Smooth muscle cell (in vitro differentiated cells): ENCODE data around the gene EIF4H. TPM values are rescaled to one million over a fixed set of nuclear protein-coding genes. Genes with fewer than 3 reads are reported as not detected.

Source experiments
- DNase-seq: peaks from one replicate; lab custom pipeline; 2025; ENCODE audit not compliant: unreplicated experiment; lab: John Stamatoyannopoulos, UW
- H2AFZ ChIP-seq: fragments of 200-600 bp; sonication (generic); 2 replicates; pipeline ENCODE4 v1.6.0; 2016; ENCODE audit warnings: antibody characterized with exemption, low read depth, mild to moderate bottlenecking
- H3F3A ChIP-seq: fragments of 200-600 bp; sonication (generic); 2 replicates; pipeline ENCODE4 v1.6.0; 2017; ENCODE audit warnings: antibody characterized with exemption, low read depth
- H3K27ac ChIP-seq: fragments of 200-600 bp; sonication (generic); 2 replicates; pipeline ENCODE4 v1.5.1; 2016; ENCODE audit warnings: low read depth, mild to moderate bottlenecking
- H3K27me3 ChIP-seq: fragments of 200-600 bp; sonication (generic); 2 replicates; pipeline ENCODE4 v1.6.1; 2016; ENCODE audit warnings: low read depth, mild to moderate bottlenecking
- H3K36me3 ChIP-seq: fragments of 200-600 bp; sonication (generic); 2 replicates; pipeline ENCODE4 v1.5.1; 2016; ENCODE audit warnings: low read depth
- H3K4me1 ChIP-seq: fragments of 200-600 bp; sonication (generic); 2 replicates; pipeline ENCODE4 v1.5.1; 2016; ENCODE audit warnings: low read depth
- H3K4me2 ChIP-seq: fragments of 200-600 bp; sonication (generic); 2 replicates; pipeline ENCODE4 v1.6.0; 2016; ENCODE audit warnings: mild to moderate bottlenecking
- H3K4me3 ChIP-seq: fragments of 200-600 bp; sonication (generic); 2 replicates; pipeline ENCODE4 v1.5.1; 2016; ENCODE audit warnings: mild to moderate bottlenecking
- H3K79me2 ChIP-seq: fragments of 200-600 bp; sonication (generic); 2 replicates; pipeline ENCODE4 v1.6.0; 2016; ENCODE audit warnings: low read depth, mild to moderate bottlenecking
- H3K9ac ChIP-seq: fragments of 200-600 bp; sonication (generic); 2 replicates; pipeline ENCODE4 v1.6.0; 2016; ENCODE audit warnings: low read depth
- H3K9me3 ChIP-seq: fragments of 200-600 bp; sonication (generic); replicated peaks from 2 replicates; pipeline ENCODE4 v1.5.1; 2016; ENCODE audit warnings: low read depth
- H4K20me1 ChIP-seq: fragments of 200-600 bp; sonication (generic); 2 replicates; pipeline ENCODE4 v1.6.0; 2016; ENCODE audit warnings: low read depth
- WGBS: methylation state at CpG from one replicate; pipeline ENCODE4 v1.1.7; 2016; ENCODE audit warnings: low lambda C conversion rate; 5-methylcytosine and 5-hydroxymethylcytosine counted together
- polyA plus RNA-seq: library from polyadenylated mRNA; unstranded; fragments of >200 nt; fragmentation: Nextera tagmentation; extraction: Ambion mirVana; gene quantifications from 2 replicates; pipeline ENCODE4 v1.2.1, GENCODE V29; 2016
- total RNA-seq: library from RNA; depleted of rRNA; stranded (reverse); fragments of >200 nt; gene quantifications from 2 replicates; pipeline ENCODE4 v1.2.3, GENCODE V29; 2014
- TF ChIP-seq, protein P1 (sequence below): fragments of 200-600 bp; sonication (generic); IDR thresholded peaks from 2 replicates; pipeline ENCODE4 v1.5.1; 2017; ENCODE audit warnings: borderline replicate concordance, mild to moderate bottlenecking, antibody characterized with exemption; ENCODE audit not compliant: insufficient read depth, poor library complexity, severe bottlenecking

EIF4H gene
- total and polyA plus RNA-seq, 2 experiments from 2014 or later: 168 to 222 TPM

DNA sequence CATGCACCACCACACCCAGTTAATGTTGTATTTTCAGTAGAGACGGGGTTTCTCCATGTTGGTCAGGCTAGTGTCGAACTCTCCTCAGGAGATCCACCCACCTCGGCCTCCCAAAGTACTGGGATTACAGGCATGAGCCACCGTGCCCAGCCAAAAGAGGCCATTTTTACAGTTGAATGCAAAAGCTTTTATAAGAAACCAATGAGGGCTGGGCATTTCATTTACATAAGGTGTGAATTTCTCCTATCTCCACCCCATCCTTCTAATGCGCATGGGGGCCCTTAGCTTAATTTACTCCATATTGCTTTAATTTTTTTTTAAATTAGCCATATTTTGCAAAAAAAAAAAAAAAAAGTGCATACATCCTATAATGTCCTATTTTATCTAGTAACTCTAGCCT is 25.1 kb upstream of the EIF4H start:
- 89% methylated on average over 5 of the region's 5 CpGs for WGBS
- Histone ChIP-seq H3K27ac (no peak overlapping the region), H3K9ac (no peak overlapping the region), H3K9me3 (no peaks in the 10 kb centered on the region), H2AFZ (no peak overlapping the region), H3K79me2 (no peaks in the 10 kb centered on the region), H3F3A (no peaks in the 10 kb centered on the region), H3K4me2 (no peak overlapping the region), H3K4me1 (no peaks in the 10 kb centered on the region), H4K20me1 (no peaks in the 10 kb centered on the region), H3K27me3 (no peaks in the 10 kb centered on the region), H3K4me3 (no peak overlapping the region), H3K36me3 (no peaks in the 10 kb centered on the region)
- TF ChIP-seq, protein P1, sequence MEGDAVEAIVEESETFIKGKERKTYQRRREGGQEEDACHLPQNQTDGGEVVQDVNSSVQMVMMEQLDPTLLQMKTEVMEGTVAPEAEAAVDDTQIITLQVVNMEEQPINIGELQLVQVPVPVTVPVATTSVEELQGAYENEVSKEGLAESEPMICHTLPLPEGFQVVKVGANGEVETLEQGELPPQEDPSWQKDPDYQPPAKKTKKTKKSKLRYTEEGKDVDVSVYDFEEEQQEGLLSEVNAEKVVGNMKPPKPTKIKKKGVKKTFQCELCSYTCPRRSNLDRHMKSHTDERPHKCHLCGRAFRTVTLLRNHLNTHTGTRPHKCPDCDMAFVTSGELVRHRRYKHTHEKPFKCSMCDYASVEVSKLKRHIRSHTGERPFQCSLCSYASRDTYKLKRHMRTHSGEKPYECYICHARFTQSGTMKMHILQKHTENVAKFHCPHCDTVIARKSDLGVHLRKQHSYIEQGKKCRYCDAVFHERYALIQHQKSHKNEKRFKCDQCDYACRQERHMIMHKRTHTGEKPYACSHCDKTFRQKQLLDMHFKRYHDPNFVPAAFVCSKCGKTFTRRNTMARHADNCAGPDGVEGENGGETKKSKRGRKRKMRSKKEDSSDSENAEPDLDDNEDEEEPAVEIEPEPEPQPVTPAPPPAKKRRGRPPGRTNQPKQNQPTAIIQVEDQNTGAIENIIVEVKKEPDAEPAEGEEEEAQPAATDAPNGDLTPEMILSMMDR: no peak
- DNase-seq: no peak

DNA sequence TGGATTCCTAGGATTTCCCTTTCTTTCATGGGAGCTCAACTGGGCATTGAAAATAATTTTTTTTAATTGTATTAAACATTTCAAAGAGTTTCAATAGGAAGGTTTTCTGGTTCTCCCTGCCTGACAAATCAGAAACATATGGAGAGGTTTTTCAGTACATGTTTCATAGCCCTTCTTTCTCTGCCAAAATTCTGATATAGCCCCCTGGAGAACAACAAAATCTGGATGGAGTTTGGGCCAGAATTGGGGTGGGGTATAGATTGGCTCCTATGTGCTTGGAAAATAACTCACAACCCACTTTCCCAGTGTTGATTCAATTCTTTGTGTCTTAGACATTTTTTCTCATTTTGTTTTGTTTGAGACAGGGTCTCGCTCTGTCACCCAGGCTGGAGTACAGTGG is 24.6 kb upstream of the EIF4H start:
- no peaks in the 10 kb centered on the region for H4K20me1 ChIP-seq
- no peaks in the 10 kb centered on the region for H3K27me3 ChIP-seq
- no peak overlapping the region for H3K4me3 ChIP-seq
- H3K9ac ChIP-seq: no peak overlapping the region
- H3K4me1 ChIP-seq: no peaks in the 10 kb centered on the region
- no peak overlapping the region for H3K27ac ChIP-seq
- no peaks in the 10 kb centered on the region for H3K79me2 ChIP-seq
- no peaks in the 10 kb centered on the region for H3K36me3 ChIP-seq
- no peak for DNase-seq
- H3K9me3 ChIP-seq: no peaks in the 10 kb centered on the region
- 100% methylated on average over 1 of the region's 1 CpG for WGBS
- no peak overlapping the region for H2AFZ ChIP-seq
- H3K4me2 ChIP-seq: no peak overlapping the region
- TF ChIP-seq, protein P1: no peak
- H3F3A ChIP-seq: no peaks in the 10 kb centered on the region

DNA sequence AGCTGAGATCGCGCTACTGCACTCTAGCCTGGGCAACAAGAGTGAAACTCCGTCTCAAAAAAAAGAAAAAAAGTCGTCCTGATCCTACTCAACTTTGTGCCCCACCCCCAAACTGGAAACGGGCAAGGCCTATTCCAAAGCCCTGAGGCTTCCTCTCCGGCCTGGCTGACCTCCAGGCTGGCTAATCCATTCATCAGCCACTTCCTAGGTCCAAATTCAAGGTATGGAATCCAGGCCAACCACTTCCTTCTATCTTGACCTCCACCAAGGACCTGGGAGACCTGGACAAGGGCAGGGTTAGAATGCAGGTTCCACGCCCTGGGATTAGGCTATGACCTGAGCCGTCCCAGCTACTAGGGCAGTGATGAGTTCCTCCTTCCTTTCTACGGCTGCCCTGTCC is 20.4 kb upstream of the EIF4H start:
- H3K4me1 ChIP-seq: no peaks in the 10 kb centered on the region
- H2AFZ ChIP-seq: no peak overlapping the region

More for the DNA sequence above, 20.4 kb upstream of the EIF4H start:
- Histone ChIP-seq H3F3A (no peaks in the 10 kb centered on the region), H3K9me3 (no peaks in the 10 kb centered on the region), H3K36me3 (no peaks in the 10 kb centered on the region), H3K9ac (no peak overlapping the region), H3K27ac (no peak overlapping the region), H4K20me1 (no peaks in the 10 kb centered on the region), H3K4me2 (no peak overlapping the region), H3K27me3 (no peaks in the 10 kb centered on the region), H3K4me3 (no peak overlapping the region), H3K79me2 (no peaks in the 10 kb centered on the region)
- WGBS: 78% methylated on average over 9 of the region's 9 CpGs
- TF ChIP-seq, protein P1: no peak
- DNase-seq: no peak
